Measurements from ENCODE around the gene RNF168.
"Not testable (repeated sequence)": the region's sequence is repeated elsewhere in the genome, so short reads cannot be mapped to it uniquely, and the experiment has no call there.

RNF168 gene

GRCh38 chr3:196503196-196504076 lies at the start of gene RNF168:
Gene RNF168, minus strand, starts transcription at chr3:196503768. Its CDS starts 595 bp downstream, at chr3:196503173.
- DNase-seq: peak; percentile 94

- DNase-seq: no peak
Measured at GRCh38 chr3:196552253-196552652, 48.7 kb upstream of the RNF168 start.

- DNase-seq: not testable (repeated sequence)
Measured at GRCh38 chr3:196550172-196550571, 46.6 kb upstream of the RNF168 start.

GRCh38 chr3:196549312-196549711 lies 45.7 kb upstream of the RNF168 start:
- not testable (repeated sequence) for DNase-seq

GRCh38 chr3:196547067-196547466 lies 43.5 kb upstream of the RNF168 start:
- DNase-seq: no peak

- DNase-seq: no peak
Measured at GRCh38 chr3:196546537-196546936, 43.0 kb upstream of the RNF168 start.

- no peak for DNase-seq
Measured at GRCh38 chr3:196544491-196544992, 41.0 kb upstream of the RNF168 start.

- no peak for DNase-seq
Measured at GRCh38 chr3:196541684-196542445, 38.3 kb upstream of the RNF168 start.

GRCh38 chr3:196537319-196537984 lies 33.9 kb upstream of the RNF168 start:
- peak; percentile 66 for DNase-seq

GRCh38 chr3:196533260-196533681 lies 29.7 kb upstream of the RNF168 start:
- DNase-seq: no peak

- DNase-seq: no peak
Measured at GRCh38 chr3:196531418-196531817, 27.9 kb upstream of the RNF168 start.

- DNase-seq: peak; percentile 90
Measured at GRCh38 chr3:196528639-196529233, 25.2 kb upstream of the RNF168 start.

- no peak for DNase-seq
Measured at GRCh38 chr3:196525141-196525540, 21.6 kb upstream of the RNF168 start.

- DNase-seq: no peak
Measured at GRCh38 chr3:196524527-196524926, 21.0 kb upstream of the RNF168 start.

GRCh38 chr3:196523841-196524240 lies 20.3 kb upstream of the RNF168 start:
- no peak for DNase-seq

- not testable (repeated sequence) for DNase-seq
Measured at GRCh38 chr3:196521291-196521690, 17.7 kb upstream of the RNF168 start.

- peak; percentile 45 for DNase-seq
Measured at GRCh38 chr3:196519718-196520082, 16.1 kb upstream of the RNF168 start.

GRCh38 chr3:196518966-196519717 lies 15.6 kb upstream of the RNF168 start:
- peak; percentile 43 for DNase-seq

- DNase-seq: no peak
Measured at GRCh38 chr3:196517919-196518318, 14.4 kb upstream of the RNF168 start.

GRCh38 chr3:196517162-196517800 lies 13.7 kb upstream of the RNF168 start:
- no peak for DNase-seq

GRCh38 chr3:196514913-196515621 lies 11.5 kb upstream of the RNF168 start, which contains the start of gene SMCO1:
Gene SMCO1, minus strand, starts transcription at chr3:196515346. Its CDS starts 137 bp downstream, at chr3:196515209.
- DNase-seq: no peak
